ENCODE measurements around the gene CHST12. TPM values are rescaled to one million over a fixed set of nuclear protein-coding genes. Genes with fewer than 3 reads are reported as not detected.
A peak's percentile ranks its signal among the peaks of the same experiment; 100 is the strongest.

CHST12 gene
- total RNA-seq (2014; rRNA removed) (12.2 and 12.9 TPM in 2 replicates), Bru-seq, nascent RNA (percentile 60 among the genes with signal in this experiment), BruChase-seq, experiment 1, labeled RNA remaining after a 6-hour chase (percentile 70 among the genes with signal in this experiment), BruChase-seq, experiment 2, labeled RNA remaining after a 2-hour chase (percentile 64 among the genes with signal in this experiment)
- long read RNA-seq, full-length matches to known transcripts = 70 of 130 reads
- long read RNA-seq, partial matches to known transcripts = 19 of 130 reads
- long read RNA-seq, other reads (novel, unspliced or antisense) = 41 of 130 reads

DNA sequence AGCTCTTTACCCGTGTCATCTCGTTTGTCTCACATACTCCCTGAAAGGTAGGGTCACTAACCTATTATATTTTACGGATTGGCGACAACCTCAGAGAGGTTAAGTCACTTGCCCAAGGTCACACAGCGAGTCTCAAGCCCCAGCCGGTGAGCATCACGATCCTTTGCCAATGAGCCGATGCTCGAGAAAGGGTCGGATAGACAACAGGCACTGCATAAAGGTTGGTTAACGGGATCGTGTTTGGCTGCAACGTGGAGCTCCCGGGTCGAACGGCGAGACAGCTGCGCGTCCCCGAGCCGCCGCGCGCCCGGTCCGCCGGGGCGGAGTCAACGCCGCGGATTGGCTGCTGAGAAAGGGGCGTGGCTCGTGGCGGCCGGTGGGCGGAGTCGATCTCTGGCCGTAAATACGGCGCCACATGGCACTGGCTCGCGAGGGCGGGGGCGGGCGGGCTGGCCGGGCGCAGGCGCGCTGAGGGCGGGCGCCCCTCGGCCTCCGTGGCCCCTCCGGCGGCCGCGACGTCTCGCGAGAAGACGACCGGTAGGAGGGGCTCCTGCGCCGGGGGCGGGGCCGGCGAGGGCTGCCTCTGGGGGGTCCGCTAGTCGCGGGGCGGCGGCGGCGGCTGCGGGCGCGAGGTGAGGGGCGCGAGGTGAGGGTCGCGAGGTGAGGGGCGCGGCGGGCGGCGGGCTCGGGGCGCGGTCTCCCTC is at the start of gene CHST12:
CHST12 (plus strand) TSS at position 598 of the 704 bp plus-strand sequence. CDS start 29,029 bp downstream, outside the sequence.
- peak; percentile 61 for ATAC-seq
- TF ChIP-seq, protein P1, sequence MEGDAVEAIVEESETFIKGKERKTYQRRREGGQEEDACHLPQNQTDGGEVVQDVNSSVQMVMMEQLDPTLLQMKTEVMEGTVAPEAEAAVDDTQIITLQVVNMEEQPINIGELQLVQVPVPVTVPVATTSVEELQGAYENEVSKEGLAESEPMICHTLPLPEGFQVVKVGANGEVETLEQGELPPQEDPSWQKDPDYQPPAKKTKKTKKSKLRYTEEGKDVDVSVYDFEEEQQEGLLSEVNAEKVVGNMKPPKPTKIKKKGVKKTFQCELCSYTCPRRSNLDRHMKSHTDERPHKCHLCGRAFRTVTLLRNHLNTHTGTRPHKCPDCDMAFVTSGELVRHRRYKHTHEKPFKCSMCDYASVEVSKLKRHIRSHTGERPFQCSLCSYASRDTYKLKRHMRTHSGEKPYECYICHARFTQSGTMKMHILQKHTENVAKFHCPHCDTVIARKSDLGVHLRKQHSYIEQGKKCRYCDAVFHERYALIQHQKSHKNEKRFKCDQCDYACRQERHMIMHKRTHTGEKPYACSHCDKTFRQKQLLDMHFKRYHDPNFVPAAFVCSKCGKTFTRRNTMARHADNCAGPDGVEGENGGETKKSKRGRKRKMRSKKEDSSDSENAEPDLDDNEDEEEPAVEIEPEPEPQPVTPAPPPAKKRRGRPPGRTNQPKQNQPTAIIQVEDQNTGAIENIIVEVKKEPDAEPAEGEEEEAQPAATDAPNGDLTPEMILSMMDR (conservative IDR thresholded peaks at IDR 0.05; ENCODE audit: low read depth, low read length) = no peak
- TF ChIP-seq EZH2phosphoT487 (IDR thresholded peaks at IDR 0.05; ENCODE audit: borderline replicate concordance, low read length) = no peak
- TF ChIP-seq EZH2 (IDR thresholded peaks at IDR 0.05; ENCODE audit: low read length, unreplicated experiment) = no peak
- BruUV-seq (replicated peaks) = no TSS peak
- H2AFZ ChIP-seq (ENCODE audit: low read length) = peak within 1 kb of the TSS; percentile 99
- peak; percentile 91 for DNase-seq
- peaks cover 22% of the 10 kb centered on the region for H3K4me1 ChIP-seq (ENCODE audit: insufficient read depth, low read length)
- H3F3A ChIP-seq (ENCODE audit: low read length, unreplicated experiment) = no peaks in the 10 kb centered on the region
- peaks cover 21% of the 10 kb centered on the region for H3K79me2 ChIP-seq (ENCODE audit: low read length)
- ChIA-PET CTCF (interaction anchor here (0.6 to 1.5 kb wide), 4 partner anchors 19 to 418 kb away, joined by 4 to 5 read pairs (median 5); no protein-coding TSS in a partner anchor), POLR2A (ENCODE audit: unreplicated experiment) (interaction anchor here (0.5 to 0.8 kb wide), 6 partner anchors 9 to 49 kb away, joined by 4 to 9 read pairs (median 4); no protein-coding TSS in a partner anchor)
- H3K27ac ChIP-seq (ENCODE audit: low read length) = no peak within 1 kb of the TSS
- intact Hi-C loops (cut with micrococcal nuclease) = no loop called here
- no peaks in the 10 kb centered on the region for H3K9me2 ChIP-seq (replicated peaks; ENCODE audit: low read length)
- peak within 1 kb of the TSS; percentile 100 for H3K4me2 ChIP-seq (ENCODE audit: low read length)
- H3K9me3 ChIP-seq (ENCODE audit: low read length) = no peaks in the 10 kb centered on the region
- peak within 1 kb of the TSS; percentile 99 for H3K4me3 ChIP-seq (ENCODE audit: low read length)
- H3K36me3 ChIP-seq (ENCODE audit: low read depth, low read length) = no peaks in the 10 kb centered on the region
- H3K9ac ChIP-seq (ENCODE audit: low read length) = peak within 1 kb of the TSS; percentile 85
- H4K20me1 ChIP-seq (ENCODE audit: low read length) = no peaks in the 10 kb centered on the region
- H3K27me3 ChIP-seq (ENCODE audit: low read length) = no peaks in the 10 kb centered on the region

DNA sequence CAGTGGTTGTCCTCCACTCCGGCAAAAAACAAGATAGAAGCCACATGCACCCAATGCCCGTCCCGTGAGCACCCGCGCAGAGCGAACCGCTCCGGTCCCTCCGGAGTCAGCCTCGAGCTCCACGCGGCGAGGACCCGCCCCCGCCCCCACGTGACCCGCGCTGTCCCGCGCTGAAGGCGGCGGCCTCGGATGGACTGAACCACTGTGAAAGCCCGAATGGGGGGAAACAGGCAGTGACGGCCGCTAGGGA is 49.5 kb upstream of the CHST12 start:
- Histone ChIP-seq H3K4me1 (ENCODE audit: insufficient read depth, low read length) (peaks cover 25% of the 10 kb centered on the region), H3K27me3 (ENCODE audit: low read length) (no peaks in the 10 kb centered on the region), H4K20me1 (ENCODE audit: low read length) (peaks cover 36% of the 10 kb centered on the region), H3K79me2 (ENCODE audit: low read length) (peaks cover 74% of the 10 kb centered on the region), H3K4me2 (ENCODE audit: low read length) (peak overlapping the region; percentile 91), H3K27ac (ENCODE audit: low read length) (peak overlapping the region; percentile 94), H3K9me2 (replicated peaks; ENCODE audit: low read length) (no peaks in the 10 kb centered on the region), H2AFZ (ENCODE audit: low read length) (peak overlapping the region; percentile 88), H3F3A (ENCODE audit: low read length, unreplicated experiment) (no peaks in the 10 kb centered on the region), H3K4me3 (ENCODE audit: low read length) (peak overlapping the region; percentile 99), H3K36me3 (ENCODE audit: low read depth, low read length) (peaks cover 25% of the 10 kb centered on the region), H3K9me3 (ENCODE audit: low read length) (no peaks in the 10 kb centered on the region), H3K9ac (ENCODE audit: low read length) (peak overlapping the region; percentile 100)
- BruUV-seq (replicated peaks) = no TSS peak
- TF ChIP-seq EZH2phosphoT487 (IDR thresholded peaks at IDR 0.05; ENCODE audit: borderline replicate concordance, low read length) (no peak), EZH2 (IDR thresholded peaks at IDR 0.05; ENCODE audit: low read length, unreplicated experiment) (no peak)
- TF ChIP-seq, protein P1 (conservative IDR thresholded peaks at IDR 0.05; ENCODE audit: low read depth, low read length) = no peak
- intact Hi-C loops (cut with micrococcal nuclease) = loop anchor here (10.0 kb wide), 1 partner anchor 779 kb away; the partner anchor contains the start of gene PSMG3
- peak; percentile 76 for ATAC-seq
- POLR2A ChIA-PET (ENCODE audit: unreplicated experiment) = interaction anchor here (1.0 kb wide), 1 partner anchor 49 kb away, joined by 4 read pairs; the partner anchor contains the start of gene CHST12
- peak; percentile 81 for DNase-seq
- CTCF ChIA-PET = no interaction called here
